ENCODE results near the gene VCL. TPM values are rescaled to one million over a fixed set of nuclear protein-coding genes. Genes with fewer than 3 reads are reported as not detected.
"Not testable (repeated sequence)": the region's sequence is repeated elsewhere in the genome, so short reads cannot be mapped to it uniquely, and the experiment has no call there.

Gene VCL
- total RNA-seq, 1 donor from 2014 or later, result 131 TPM

GRCh38 chr10:73998623-73998928, 660 bp downstream of the VCL start:
- H3K27ac Mint-ChIP-seq, result peak overlapping the region; percentile 99
- H3K36me3 Mint-ChIP-seq, result peaks cover 6% of the 10 kb centered on the region

GRCh38 chr10:73998929-73999691, 1.2 kb downstream of the VCL start:
- Mint-ChIP-seq H3K27ac (peak overlapping the region; percentile 99), H3K36me3 (peaks cover 6% of the 10 kb centered on the region), H3K9me3 (no peaks in the 10 kb centered on the region), H3K4me3 (peak overlapping the region; percentile 90), H3K27me3 (ENCODE audit: low read depth) (no peaks in the 10 kb centered on the region), H3K4me1 (peaks cover 26% of the 10 kb centered on the region)
- peak; percentile 33 for TF ChIP-seq CTCF (IDR thresholded peaks at IDR 0.05; ENCODE audit: unreplicated experiment)
- DNase-seq (ENCODE audit: low spot score in 2 of 2, unreplicated experiment in 2 of 2), result peak; percentile 34 to 62

More at GRCh38 chr10:73998623-73998928, 660 bp downstream of the VCL start:
- H3K4me3 Mint-ChIP-seq, result peak overlapping the region; percentile 90
- H3K27me3 Mint-ChIP-seq (ENCODE audit: low read depth), result no peaks in the 10 kb centered on the region
- DNase-seq (ENCODE audit: low spot score in 2 of 2, unreplicated experiment in 2 of 2), result no peak
- H3K9me3 Mint-ChIP-seq, result no peaks in the 10 kb centered on the region
- TF ChIP-seq CTCF (IDR thresholded peaks at IDR 0.05; ENCODE audit: unreplicated experiment), result no peak
- peaks cover 26% of the 10 kb centered on the region for H3K4me1 Mint-ChIP-seq

- H3K36me3 Mint-ChIP-seq, result peaks cover 6% of the 10 kb centered on the region
- H3K27me3 Mint-ChIP-seq (ENCODE audit: low read depth), result no peaks in the 10 kb centered on the region
- peak overlapping the region; percentile 90 for H3K4me3 Mint-ChIP-seq
- H3K9me3 Mint-ChIP-seq, result no peaks in the 10 kb centered on the region
- H3K4me1 Mint-ChIP-seq, result peaks cover 26% of the 10 kb centered on the region
- no peak for DNase-seq (ENCODE audit: low spot score in 2 of 2, unreplicated experiment in 2 of 2)
- peak overlapping the region; percentile 99 for H3K27ac Mint-ChIP-seq
- TF ChIP-seq CTCF (IDR thresholded peaks at IDR 0.05; ENCODE audit: unreplicated experiment), result no peak
These were observed 1.8 kb downstream of the VCL start for GRCh38 chr10:73999703-74000102.

- Mint-ChIP-seq H3K4me3 (peak overlapping the region; percentile 90), H3K27ac (peak overlapping the region; percentile 99), H3K4me1 (peaks cover 29% of the 10 kb centered on the region)
- not testable (repeated sequence) for DNase-seq (ENCODE audit: low spot score in 2 of 2, unreplicated experiment in 2 of 2); H3K9me3 Mint-ChIP-seq; H3K36me3 Mint-ChIP-seq; H3K27me3 Mint-ChIP-seq (ENCODE audit: low read depth)
These were observed 2.3 kb downstream of the VCL start for GRCh38 chr10:74000244-74000643.

GRCh38 chr10:74000892-74001669, 3.2 kb downstream of the VCL start:
- no peak for TF ChIP-seq CTCF (IDR thresholded peaks at IDR 0.05; ENCODE audit: unreplicated experiment)
- H3K36me3 Mint-ChIP-seq, result peaks cover 6% of the 10 kb centered on the region
- no peak for DNase-seq (ENCODE audit: low spot score in 2 of 2, unreplicated experiment in 2 of 2)
- H3K27me3 Mint-ChIP-seq (ENCODE audit: low read depth), result no peaks in the 10 kb centered on the region
- H3K4me1 Mint-ChIP-seq, result peaks cover 29% of the 10 kb centered on the region
- no peaks in the 10 kb centered on the region for H3K9me3 Mint-ChIP-seq
- H3K4me3 Mint-ChIP-seq, result peak overlapping the region; percentile 13
- peak overlapping the region; percentile 55 for H3K27ac Mint-ChIP-seq

GRCh38 chr10:74006269-74006668, 8.4 kb downstream of the VCL start:
- peaks cover 33% of the 10 kb centered on the region for H3K4me1 Mint-ChIP-seq
- TF ChIP-seq CTCF (IDR thresholded peaks at IDR 0.05; ENCODE audit: unreplicated experiment), result no peak
- no peaks in the 10 kb centered on the region for H3K27me3 Mint-ChIP-seq (ENCODE audit: low read depth)
- no peaks in the 10 kb centered on the region for H3K9me3 Mint-ChIP-seq
- peaks cover 6% of the 10 kb centered on the region for H3K36me3 Mint-ChIP-seq
- no peak for DNase-seq (ENCODE audit: low spot score in 2 of 2, unreplicated experiment in 2 of 2)
- no peak overlapping the region for H3K27ac Mint-ChIP-seq
- H3K4me3 Mint-ChIP-seq, result no peak overlapping the region
